Astrocyte (in vitro differentiated cells and primary cell): ENCODE results near the gene FREY1.

Source experiments
- CTCF ChIP-seq: IDR thresholded peaks from 2 replicates; pipeline ENCODE4 v1.5.1; 2011; ENCODE audit warnings: low read depth, mild to moderate bottlenecking, inconsistent platforms, low read length, moderate library complexity; ENCODE audit not compliant: insufficient read depth
- EZH2 ChIP-seq: IDR thresholded peaks from 2 replicates; pipeline ENCODE4 v1.6.1; 2012; ENCODE audit warnings: mild to moderate bottlenecking, low read length, inconsistent platforms; ENCODE audit not compliant: insufficient read depth

GRCh38 chr11:45904309-45904915, 2.7 kb downstream of the FREY1 start:
- TF ChIP-seq CTCF (no peak), EZH2 (no peak)
